RWPE1 (cell line): ENCODE data around the gene RPS3.
A peak's percentile ranks its signal among the peaks of the same experiment; 100 is the strongest.

ENCODE experiments used
- CTCF ChIA-PET: fragments of 350-600 bp; sonication (Branson Sonifier 250); formaldehyde crosslinking; extraction: SDS; loops from one replicate; lab custom pipeline; 2021; lab: Yijun Ruan, JAX
- POLR2A ChIA-PET: fragments of 400-600 bp; formaldehyde crosslinking; extraction: SDS; loops from one replicate; lab custom pipeline; 2020; ENCODE audit warnings: antibody characterized with exemption; ENCODE audit not compliant: low non-redundant PET; lab: Yijun Ruan, JAX
- DNase-seq: peaks from one replicate; pipeline ENCODE4 v3.0.0; 2012; ENCODE audit warnings: low spot score
- H3K27ac ChIP-seq: fragments of 450-650 bp; 2 replicates; pipeline ENCODE4 v1.5.1; 2017
- TF ChIP-seq, protein P1 (sequence below): fragments of 450-650 bp; conservative IDR thresholded peaks from 2 replicates; pipeline ENCODE4 v1.5.1; 2017; ENCODE audit warnings: low read depth, mild to moderate bottlenecking

RPS3 gene

DNA sequence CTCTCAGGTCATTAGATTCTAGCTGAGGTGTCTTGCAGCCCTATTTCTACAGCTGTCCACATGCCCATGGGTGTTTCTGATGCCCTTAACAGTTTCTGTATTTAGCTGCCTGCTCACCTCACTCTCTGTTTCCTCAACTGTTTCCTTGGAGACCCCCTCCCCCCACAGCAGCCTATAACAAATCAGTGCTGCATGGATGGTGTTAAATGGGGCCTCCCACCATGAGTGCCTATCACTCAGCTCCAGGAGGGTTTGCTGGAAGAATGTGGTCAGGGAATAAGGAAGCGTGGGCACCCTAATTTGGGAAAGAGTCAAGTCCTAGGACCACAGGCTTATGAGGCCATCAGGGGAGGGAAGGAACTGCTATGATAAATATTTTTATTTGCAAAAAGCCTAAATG, 25.1 kb downstream of the RPS3 start:
- TF ChIP-seq, protein P1, sequence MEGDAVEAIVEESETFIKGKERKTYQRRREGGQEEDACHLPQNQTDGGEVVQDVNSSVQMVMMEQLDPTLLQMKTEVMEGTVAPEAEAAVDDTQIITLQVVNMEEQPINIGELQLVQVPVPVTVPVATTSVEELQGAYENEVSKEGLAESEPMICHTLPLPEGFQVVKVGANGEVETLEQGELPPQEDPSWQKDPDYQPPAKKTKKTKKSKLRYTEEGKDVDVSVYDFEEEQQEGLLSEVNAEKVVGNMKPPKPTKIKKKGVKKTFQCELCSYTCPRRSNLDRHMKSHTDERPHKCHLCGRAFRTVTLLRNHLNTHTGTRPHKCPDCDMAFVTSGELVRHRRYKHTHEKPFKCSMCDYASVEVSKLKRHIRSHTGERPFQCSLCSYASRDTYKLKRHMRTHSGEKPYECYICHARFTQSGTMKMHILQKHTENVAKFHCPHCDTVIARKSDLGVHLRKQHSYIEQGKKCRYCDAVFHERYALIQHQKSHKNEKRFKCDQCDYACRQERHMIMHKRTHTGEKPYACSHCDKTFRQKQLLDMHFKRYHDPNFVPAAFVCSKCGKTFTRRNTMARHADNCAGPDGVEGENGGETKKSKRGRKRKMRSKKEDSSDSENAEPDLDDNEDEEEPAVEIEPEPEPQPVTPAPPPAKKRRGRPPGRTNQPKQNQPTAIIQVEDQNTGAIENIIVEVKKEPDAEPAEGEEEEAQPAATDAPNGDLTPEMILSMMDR = no peak
- ChIA-PET POLR2A (no interaction called here), CTCF (interaction anchor here (1.1 kb wide), 1 partner anchor 20 kb away, joined by 3 read pairs; no protein-coding TSS in a partner anchor)

DNA sequence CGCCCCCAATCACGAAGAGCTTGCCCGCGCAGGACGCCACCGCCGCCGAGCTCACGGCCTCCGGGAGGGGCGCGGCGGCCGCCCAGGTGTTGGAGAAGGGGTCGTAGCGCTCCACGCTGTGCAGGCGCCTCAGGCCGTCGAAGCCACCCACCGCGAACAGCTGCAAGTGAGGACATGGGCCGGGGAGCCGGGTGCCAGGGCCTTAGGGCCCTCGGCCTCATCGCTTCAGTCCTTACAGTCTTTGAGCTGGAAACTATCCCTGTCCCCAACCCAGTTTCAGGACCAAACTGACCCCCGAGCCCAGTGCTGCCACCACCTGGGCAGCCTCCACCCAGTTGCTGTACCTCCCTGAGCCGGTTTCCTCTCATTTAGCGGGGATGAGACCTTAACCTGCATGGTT, 26.1 kb downstream of the RPS3 start:
- POLR2A ChIA-PET = no interaction called here
- CTCF ChIA-PET = interaction anchor here (0.5 to 0.7 kb wide), 3 partner anchors 65 to 345 kb away, joined by 3 to 5 read pairs (median 3); no protein-coding TSS in a partner anchor
- TF ChIP-seq, protein P1 = no peak
- no peak overlapping the region for H3K27ac ChIP-seq
- DNase-seq = no peak

More for the DNA sequence above, 25.1 kb downstream of the RPS3 start:
- no peak overlapping the region for H3K27ac ChIP-seq
- no peak for DNase-seq

DNA sequence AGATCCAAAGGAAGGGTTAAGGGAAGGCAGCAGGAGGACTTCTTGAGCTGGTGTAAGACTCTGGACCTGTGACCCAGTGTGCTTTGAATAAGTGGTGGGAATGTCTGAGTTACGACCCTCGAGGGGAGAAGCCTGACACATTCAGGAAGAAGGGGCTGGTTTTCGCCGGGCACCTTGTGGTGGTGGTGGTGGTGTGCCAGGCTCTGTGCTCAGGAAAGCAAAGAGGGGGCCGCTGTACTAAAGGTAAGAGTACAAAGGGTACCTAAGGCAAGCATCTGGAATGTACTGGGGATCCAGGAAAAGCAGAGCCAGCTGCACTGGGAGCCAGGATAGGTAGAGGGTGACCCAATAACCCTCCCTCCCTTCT, 27.4 kb downstream of the RPS3 start:
- no peak for DNase-seq
- ChIA-PET POLR2A (no interaction called here), CTCF (no interaction called here)
- TF ChIP-seq, protein P1 = no peak
- H3K27ac ChIP-seq = no peak overlapping the region

DNA sequence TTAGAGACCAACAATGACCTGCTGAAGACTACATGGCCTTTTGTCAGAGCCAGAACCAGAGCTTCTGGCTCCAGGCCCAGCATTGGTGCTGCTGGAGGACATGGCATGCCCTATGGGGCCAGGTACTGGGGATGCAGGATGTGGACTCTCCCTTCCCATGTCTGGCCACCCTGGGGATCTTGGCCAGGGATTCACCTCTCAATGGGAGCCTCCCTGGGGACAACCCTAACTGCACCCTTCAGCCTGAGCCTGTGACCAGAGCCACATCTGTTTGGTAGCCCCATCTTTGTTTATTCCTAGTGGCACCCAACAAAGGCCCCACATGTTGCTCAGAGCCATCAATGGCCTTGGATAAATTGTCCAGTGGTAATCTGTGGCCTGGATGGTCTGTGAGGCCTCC, 27.9 kb downstream of the RPS3 start:
- CTCF ChIA-PET = no interaction called here
- POLR2A ChIA-PET = no interaction called here
- TF ChIP-seq, protein P1 = no peak
- no peak for DNase-seq
- H3K27ac ChIP-seq = no peak overlapping the region

DNA sequence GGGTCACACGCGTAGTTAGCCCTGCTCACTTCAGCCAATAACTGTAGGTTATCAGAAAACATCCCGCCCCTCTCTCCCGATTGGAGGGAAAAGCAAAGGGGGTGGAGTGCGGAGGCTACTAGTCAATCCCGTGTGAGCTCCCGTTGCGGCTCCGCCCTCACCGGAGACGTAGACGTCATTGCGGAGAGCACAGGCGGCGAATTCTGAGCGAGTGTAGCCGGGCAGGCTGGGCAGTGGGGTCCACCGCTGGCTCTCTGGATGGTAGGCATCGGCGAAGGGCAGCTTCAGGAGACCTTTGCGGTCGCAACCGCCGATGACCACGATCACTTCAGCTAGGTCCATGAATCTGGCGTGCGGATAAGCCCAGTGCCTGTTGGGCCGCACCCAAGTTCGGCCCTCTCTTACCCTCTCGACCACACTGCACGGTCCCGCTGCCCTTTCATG, 29.0 kb downstream of the RPS3 start:
- CTCF ChIA-PET = no interaction called here
- POLR2A ChIA-PET = interaction anchor here (0.5 kb wide), 1 partner anchor 101 kb away, joined by 3 read pairs; no protein-coding TSS in a partner anchor
- DNase-seq = peak; percentile 98
- TF ChIP-seq, protein P1 = no peak
- H3K27ac ChIP-seq = no peak overlapping the region

DNA sequence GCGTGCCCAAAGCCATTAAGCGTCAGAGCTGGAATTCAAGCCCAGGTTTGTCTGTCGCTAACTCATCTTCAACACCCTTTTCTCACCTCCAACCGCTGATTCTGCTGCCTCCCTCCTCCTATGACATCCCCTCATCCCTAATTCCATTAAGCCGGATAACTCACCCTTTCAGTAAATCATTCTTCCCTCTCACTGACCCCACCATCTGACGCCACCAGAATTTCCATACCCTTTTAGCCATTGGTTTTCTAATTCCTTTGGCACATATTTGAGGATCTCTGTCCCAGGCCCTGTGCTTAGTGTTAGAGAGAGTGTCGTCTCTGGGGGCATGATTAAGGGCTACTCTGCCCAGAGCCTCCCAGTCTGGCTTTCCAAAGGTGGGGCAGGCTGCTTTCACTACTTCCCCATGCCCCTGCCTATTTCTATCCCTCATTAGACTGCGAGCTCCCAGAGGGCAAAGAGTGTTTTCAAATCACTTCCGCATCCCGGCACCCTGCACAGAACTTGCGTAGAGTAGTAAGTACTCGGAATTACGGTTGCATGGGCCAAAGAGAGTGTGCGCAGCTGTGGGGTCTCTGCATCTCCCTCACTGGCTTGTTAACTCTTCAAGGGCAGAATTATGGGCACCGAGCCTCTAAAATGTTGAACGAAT, 29.8 kb downstream of the RPS3 start:
- CTCF ChIA-PET = no interaction called here
- TF ChIP-seq, protein P1 = no peak
- POLR2A ChIA-PET = no interaction called here
- DNase-seq = no peak
- H3K27ac ChIP-seq = no peak overlapping the region

DNA sequence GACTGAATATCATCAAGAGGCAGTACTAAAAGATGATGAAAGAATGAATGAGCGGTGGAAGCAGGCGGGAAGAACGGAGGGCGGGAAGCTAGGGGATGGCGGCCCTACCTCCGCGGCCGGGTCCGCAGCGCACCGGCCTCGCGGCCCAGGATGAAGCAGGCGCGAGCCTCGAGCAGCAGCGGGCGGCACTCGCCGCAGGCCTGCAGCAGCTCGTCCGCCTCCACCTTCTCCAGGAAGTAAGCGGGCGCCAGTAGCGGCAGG, 30.3 kb downstream of the RPS3 start:
- ChIA-PET CTCF (no interaction called here), POLR2A (no interaction called here)
- no peak for DNase-seq
- TF ChIP-seq, protein P1 = no peak
- H3K27ac ChIP-seq = no peak overlapping the region
